T-helper 2 cell (primary cell): ENCODE data around the gene TTLL11.

Source experiments
- DNase-seq, 5 experiments: peaks; one replicate each; pipeline versions ENCODE4 v3.0.0 to v3.0.0-alpha.2; 2012 to 2022

Gene TTLL11

GRCh38 chr9:121974421-121974820 is 118.7 kb downstream of the TTLL11 start:
- DNase-seq: no peak

- DNase-seq: no peak
Measured at GRCh38 chr9:121972501-121972981, 120.6 kb downstream of the TTLL11 start.

- no peak for DNase-seq
Measured at GRCh38 chr9:121968056-121968455, 125.1 kb downstream of the TTLL11 start.

GRCh38 chr9:121966706-121967105 is 126.4 kb downstream of the TTLL11 start:
- no peak for DNase-seq

- no peak for DNase-seq
Measured at GRCh38 chr9:121963528-121963995, 129.5 kb downstream of the TTLL11 start.

GRCh38 chr9:121962421-121962820 is 130.7 kb downstream of the TTLL11 start:
- DNase-seq: no peak

GRCh38 chr9:121960665-121961064 is 132.4 kb downstream of the TTLL11 start:
- DNase-seq: no peak

- DNase-seq: no peak
Measured at GRCh38 chr9:121958530-121958929, 134.6 kb downstream of the TTLL11 start.

- DNase-seq: no peak
Measured at GRCh38 chr9:121956808-121957207, 136.3 kb downstream of the TTLL11 start.

- DNase-seq: no peak
Measured at GRCh38 chr9:121955649-121956048, 137.5 kb downstream of the TTLL11 start.

- DNase-seq: no peak
Measured at GRCh38 chr9:121954477-121955140, 138.5 kb downstream of the TTLL11 start.

- no peak for DNase-seq
Measured at GRCh38 chr9:121952611-121953010, 140.5 kb downstream of the TTLL11 start.

GRCh38 chr9:121950866-121951265 is 142.2 kb downstream of the TTLL11 start:
- DNase-seq: no peak

GRCh38 chr9:121950441-121950840 is 142.7 kb downstream of the TTLL11 start:
- DNase-seq: no peak

- no peak for DNase-seq
Measured at GRCh38 chr9:121949766-121950165, 143.3 kb downstream of the TTLL11 start.

GRCh38 chr9:121949364-121949763 is 143.7 kb downstream of the TTLL11 start:
- DNase-seq: no peak

GRCh38 chr9:121947775-121948174 is 145.3 kb downstream of the TTLL11 start:
- DNase-seq: no peak

GRCh38 chr9:121946465-121946864 is 146.6 kb downstream of the TTLL11 start:
- DNase-seq: no peak

- DNase-seq: no peak
Measured at GRCh38 chr9:121945849-121946248, 147.3 kb downstream of the TTLL11 start.

GRCh38 chr9:121945281-121945680 is 147.8 kb downstream of the TTLL11 start:
- DNase-seq: no peak

- no peak for DNase-seq
Measured at GRCh38 chr9:121944711-121945191, 148.4 kb downstream of the TTLL11 start.

- DNase-seq: no peak
Measured at GRCh38 chr9:121943463-121943862, 149.6 kb downstream of the TTLL11 start.

- DNase-seq: no peak
Measured at GRCh38 chr9:121942866-121943382, 150.2 kb downstream of the TTLL11 start.

GRCh38 chr9:121942313-121942712 is 150.8 kb downstream of the TTLL11 start:
- no peak for DNase-seq
